Measurements from ENCODE around the gene PVALEF.

The PVALEF gene

DNA sequence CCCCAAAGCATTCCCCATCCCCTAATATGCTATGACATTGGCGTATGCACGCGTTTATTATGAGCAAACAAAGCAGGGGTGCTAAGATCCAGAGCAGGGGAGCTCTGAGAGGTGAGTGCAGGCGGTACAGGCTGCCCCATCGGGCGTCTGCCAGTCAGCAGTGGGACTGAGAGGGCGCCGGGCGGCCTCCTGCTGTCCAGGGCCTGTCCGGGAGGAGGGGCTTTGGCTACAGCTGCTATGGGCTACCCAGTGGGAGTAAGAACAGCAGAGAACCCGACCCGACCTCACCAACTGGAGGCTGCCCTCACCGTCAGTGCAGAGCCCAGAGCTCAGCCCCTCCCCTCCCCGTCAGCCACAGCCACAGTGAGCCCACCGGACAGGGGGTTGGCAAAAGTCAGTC, 19.2 kb downstream of the PVALEF start:
- FAIRE-seq: no peak

DNA sequence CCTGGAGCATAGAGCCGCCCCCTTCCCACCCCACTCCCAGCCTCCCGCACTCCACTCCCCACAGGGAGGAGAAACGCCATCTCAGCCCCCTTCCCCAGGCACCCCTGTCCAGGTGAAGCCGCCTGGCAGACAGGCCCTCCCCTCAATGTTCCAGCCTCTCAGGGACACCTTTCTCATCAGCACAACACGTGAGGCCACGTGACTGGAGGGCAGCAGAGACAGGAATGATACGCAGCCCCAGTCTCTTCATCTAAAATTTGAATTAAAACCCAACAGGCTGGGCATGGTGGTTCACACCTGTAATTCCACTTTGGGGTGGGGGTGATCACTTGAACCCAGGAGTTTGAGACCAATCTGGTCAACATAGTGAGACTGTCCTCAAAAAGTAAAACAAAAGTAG, 20.9 kb downstream of the PVALEF start:
- FAIRE-seq: no peak

DNA sequence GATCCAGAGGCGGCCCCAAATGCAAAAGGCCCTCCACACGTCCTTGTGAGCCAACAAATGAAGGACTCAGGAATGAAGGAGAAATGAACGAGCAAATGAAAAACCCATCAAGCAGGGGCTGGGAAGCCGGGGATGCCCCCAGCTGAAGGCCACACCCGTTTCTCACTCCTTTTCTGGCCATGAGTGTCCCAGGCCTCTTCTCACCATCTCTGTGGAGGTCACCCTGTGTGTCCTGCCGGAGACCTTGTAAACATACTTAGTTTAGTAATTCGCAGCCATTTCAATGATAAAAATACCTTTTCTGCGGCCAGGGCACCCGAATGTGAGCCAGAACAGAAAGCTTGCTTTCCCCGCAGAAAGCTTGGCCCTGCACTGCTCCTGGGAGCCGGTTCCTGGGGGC, 21.8 kb downstream of the PVALEF start:
- FAIRE-seq: no peak

DNA sequence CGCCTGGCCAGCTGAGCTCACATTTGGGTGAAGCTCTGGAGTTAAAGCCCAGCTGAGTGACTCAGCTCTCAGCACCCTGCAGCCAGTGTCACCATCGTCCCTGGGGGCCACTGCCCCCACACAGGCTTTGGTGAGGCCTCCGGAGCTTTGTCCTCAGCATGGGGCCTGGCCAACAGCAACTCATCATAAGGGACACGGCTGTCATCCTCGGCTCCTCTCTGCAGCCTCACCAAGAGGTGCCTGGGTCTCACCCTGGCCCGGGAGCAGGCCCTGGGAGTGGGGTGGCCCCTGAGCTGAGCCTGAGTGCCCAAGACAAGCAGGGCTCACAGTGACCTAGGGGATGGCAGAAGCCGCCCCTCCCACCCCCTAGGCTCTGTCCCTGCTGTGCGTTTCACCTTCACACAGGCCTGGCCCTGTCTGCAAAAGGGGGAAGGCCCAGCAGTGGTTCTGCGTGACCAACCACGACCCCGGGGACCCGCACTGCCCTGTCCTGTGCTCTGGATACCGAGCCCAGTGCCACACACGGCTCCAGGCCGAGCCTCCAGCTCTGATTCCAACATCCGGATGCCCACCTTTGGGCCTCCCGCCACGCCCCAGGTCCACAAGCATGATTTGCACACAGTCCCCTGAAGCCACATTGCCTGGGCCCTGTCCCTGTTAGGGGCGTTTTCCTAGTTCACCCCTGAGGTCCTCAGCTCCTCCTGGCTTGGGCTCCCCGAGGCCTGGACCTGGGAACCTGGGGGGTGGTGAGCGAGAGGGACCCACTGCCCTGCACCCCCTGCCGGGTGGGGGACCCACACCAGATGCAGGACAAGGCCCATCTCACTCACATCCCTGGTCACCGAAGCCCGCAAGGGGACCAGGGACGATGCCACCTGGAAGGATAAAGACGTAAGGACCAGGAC, 22.5 kb downstream of the PVALEF start:
- FAIRE-seq: no peak

DNA sequence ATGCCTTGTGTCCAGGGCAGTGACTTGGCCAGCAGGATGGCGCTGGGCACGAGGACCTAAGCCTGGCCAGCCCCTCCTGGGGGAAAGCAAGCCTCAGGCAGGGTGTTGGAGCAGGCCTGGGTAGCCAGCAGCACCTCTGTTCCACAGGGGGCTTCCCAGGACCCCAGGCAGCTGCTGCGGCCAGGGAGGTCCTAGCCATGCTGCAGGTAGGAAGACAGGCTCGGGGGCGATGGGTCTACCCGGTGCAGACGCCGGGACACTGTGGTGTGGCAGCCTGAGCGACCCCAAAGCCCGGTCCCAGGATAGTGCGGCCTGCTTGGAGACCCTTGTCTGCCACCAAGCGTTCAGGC, 23.2 kb downstream of the PVALEF start:
- no peak for FAIRE-seq

DNA sequence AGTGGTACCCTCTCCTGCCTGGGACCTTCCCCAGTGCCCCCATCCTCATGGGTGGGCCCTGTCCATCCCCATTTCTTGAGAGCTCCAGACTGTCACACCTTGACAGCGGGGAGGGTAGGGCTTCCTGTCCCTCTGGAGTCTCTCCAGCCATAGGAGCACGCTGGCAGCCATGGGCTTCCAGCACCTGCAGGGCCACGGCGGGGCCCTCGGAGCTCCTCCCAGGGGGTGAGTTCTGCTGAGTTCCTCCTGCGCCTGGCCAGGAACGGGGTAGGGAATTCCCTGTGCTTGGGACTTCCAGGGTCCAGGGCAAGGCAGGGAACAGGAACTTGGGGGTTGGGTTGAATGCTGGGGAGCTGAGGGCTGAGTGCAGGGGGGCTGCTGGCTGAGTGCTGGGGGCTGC, 23.7 kb downstream of the PVALEF start:
- FAIRE-seq: no peak

DNA sequence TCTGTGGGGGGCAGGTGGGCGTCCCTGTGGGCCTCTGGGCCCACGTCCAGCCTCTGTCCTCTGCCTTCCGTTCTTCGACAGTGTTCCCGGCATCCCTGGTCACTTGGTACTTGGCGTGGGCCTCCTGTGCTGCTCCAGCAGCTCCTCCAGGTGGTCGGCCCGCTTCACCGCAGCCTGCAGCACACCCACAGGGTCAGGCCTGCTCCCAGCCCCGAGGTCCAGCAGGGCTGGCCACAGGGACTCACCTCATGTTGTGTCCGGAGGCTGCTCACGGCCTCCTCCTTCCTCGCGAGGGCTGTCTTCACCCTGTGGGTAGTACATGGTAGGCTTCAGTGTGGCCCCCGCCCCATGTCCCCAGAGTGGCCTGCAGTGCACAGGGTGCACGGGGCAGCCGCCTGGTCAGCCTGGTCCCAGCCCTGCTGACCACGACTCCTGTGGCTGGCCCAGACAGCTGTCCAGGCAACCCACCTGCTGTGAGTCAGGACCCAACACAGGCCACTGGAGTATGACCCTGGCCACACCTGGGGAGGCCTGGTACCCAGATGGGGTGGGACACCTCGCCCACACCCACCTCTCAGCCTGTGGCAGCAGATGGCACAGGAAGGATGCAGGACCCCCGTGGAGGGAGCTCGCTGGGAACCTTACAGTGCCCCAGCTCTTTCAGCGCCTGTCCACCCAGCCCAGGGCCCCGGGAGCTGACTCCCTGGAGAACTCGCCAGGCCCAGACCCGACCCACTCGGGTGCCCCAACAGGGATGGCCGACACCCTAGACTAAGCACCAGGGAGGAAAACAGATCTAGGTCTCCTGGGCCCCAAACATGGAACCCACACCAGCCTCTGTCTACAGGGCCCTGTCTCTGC, 24.6 kb downstream of the PVALEF start:
- no peak for FAIRE-seq

DNA sequence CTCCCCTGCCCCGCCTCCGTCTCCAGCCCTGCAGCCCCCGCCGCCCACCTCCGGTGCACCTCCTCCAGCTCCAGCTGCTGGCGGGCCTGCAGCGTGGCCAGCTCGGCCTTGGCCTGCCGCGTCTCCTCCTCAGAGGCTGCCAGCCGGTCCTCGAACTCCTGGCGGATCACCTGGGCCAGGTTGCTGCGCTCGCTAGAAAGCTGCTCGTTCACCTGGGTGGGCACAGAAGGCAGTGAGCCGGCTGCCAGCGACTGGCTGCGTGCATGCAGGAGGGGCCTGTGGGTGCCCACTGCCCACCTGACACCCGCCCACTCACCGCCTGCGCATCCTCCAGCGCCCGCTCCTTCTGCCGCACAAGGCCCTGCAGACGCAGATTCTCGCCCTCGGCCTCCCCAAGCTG, 25.3 kb downstream of the PVALEF start:
- no peak for FAIRE-seq

DNA sequence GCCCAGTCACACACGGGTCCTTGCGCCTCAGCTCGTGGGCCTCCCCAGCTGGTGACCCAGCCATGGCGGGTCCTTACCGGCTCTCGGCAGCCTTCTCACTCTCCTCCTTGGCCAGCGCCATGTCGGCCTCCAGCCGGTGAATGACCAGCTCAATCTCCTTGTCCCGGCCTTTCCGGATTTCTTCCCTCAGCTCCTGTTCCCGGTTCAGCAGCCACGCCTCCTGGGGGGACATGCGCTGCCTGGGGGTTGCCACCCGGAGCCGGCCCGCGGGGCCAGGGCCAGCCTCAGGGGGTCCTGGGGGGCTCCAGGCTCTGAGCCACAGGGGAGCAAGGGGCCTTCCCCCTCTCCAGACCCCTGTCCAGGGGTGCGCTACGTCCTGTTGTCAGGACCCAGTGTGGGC, 25.8 kb downstream of the PVALEF start:
- FAIRE-seq: no peak

DNA sequence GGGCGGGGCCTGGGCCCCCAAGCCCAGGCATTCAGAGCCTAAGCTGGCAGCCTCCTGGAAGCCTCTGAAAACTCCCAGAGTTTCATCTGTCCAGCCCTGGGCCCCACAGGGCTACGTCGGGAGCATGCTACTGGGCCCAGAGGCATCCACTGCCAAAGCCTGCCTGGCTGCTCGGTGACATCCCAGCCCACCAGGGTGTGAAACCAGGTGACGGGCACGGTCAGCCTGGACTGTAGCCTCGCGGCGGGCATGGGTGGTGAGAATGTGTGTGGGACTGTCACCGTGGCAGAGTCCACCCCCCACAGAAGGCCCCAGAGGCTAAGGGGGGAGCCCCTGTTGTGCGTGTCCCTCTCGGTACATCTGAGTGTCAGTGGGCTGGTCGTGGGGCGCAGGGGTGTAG, 26.3 kb downstream of the PVALEF start:
- FAIRE-seq: no peak

DNA sequence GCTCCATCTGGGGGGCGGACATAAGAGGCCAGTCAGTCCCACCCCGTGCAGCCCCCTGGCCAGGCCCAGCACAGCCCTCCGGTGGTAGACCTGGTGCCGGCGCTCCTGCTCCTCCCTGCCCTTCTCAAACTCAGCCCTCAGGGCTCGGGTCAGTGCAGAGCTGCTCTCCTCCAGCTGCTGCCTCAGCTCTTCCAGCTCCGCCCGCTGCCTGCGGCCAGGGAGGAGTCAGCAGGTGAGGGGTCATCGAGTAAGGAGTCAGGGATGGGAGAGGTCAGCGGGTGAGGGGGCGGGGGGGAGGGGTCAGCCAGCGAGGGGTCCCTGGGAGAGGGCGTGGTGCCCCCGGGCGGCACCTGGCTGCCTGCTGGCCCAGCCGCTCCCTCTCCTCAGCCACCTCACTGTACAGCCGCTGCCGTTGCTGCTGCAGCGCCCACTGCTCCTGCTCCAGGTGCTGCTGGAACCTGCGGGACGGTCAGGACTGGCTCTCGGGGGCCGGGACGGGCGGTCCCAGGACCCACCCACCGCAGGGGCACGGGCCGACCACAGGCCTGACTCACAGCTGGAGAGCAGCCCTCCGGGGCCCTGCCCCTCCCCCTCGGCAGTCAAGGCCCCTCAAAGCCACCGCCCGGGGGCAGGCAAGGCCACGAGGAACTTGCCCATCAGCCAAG, 27.2 kb downstream of the PVALEF start:
- no peak for FAIRE-seq

DNA sequence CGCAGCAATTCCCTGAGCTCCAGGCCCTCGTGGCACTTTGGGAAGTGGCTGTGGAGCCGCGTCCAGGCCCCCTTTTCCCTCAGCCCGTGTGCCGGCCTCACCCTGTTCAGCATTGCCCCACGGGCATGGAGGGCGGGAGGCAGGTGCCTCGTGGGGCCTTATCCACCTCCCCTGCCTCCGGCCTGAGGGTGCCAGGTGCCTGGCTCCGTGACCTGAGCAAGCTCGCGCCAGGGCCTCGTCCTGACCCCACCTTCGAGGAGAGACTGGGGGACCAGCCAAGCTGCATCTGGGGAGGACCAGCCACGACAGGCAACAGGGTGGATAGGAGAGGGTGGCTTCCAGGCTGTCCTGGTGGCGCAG, 27.7 kb downstream of the PVALEF start:
- FAIRE-seq: no peak

DNA sequence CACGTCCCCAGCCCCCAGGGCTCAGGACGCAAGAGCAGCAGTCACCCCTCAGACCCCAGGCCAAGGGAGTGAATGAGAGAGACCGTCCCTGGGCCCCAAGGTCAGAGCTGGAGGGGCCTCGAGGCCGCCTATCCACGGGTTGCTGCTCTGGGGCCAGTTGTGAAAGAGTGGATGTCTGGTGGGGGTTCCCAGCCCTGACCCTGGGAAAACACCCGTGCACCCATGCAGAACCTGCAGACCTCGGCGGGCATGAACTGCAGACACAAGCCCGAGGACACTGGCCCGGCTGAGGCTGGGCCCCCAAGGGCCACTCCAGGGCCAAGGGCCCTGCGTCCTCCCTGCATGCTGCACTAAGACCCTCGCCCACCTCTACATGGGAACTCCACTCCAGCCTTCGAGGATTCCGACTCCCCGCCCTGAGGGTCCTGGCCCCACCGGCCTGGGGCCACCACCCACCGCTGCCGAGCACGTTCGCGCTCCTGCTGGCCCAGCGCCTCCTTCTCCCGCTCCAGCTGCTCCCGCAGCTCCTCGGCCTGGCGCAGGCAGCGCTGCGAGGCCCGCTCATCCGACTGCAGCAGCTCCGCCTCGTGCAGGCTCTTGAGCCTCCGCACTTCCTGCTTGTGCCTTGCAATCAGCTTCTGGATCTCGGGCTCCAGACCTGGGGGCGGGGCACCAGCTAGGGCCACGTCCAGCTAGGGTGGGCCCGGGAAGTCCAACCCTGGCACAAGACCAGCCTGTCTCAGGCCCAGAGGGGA, 28.3 kb downstream of the PVALEF start:
- FAIRE-seq: no peak

DNA sequence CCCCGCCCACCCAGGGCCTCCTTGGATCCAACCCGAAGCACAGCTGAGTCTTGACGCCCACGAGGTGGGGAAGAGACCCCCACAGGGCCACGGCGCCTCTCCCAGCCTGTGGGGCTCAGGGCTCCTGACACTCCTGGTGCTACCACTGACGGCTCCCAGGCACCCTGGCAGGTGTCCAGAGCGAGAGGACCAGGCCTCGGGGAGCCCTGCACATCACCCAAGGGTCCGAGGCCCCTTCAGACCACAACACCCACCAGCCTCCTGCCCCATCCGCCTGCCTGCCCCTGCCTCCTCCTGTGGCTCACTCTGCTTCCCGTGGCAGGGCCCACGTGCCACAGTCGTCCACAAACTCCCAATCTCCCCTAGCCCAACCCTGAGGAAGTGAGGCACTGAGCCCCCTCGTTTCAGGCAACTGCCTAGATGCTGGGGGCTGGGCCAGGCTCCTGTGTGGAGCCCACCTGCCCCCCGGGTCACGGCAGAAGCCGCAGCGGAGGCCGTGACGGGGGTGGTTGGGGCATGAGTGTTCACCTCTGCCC, 29.0 kb downstream of the PVALEF start:
- no peak for FAIRE-seq

DNA sequence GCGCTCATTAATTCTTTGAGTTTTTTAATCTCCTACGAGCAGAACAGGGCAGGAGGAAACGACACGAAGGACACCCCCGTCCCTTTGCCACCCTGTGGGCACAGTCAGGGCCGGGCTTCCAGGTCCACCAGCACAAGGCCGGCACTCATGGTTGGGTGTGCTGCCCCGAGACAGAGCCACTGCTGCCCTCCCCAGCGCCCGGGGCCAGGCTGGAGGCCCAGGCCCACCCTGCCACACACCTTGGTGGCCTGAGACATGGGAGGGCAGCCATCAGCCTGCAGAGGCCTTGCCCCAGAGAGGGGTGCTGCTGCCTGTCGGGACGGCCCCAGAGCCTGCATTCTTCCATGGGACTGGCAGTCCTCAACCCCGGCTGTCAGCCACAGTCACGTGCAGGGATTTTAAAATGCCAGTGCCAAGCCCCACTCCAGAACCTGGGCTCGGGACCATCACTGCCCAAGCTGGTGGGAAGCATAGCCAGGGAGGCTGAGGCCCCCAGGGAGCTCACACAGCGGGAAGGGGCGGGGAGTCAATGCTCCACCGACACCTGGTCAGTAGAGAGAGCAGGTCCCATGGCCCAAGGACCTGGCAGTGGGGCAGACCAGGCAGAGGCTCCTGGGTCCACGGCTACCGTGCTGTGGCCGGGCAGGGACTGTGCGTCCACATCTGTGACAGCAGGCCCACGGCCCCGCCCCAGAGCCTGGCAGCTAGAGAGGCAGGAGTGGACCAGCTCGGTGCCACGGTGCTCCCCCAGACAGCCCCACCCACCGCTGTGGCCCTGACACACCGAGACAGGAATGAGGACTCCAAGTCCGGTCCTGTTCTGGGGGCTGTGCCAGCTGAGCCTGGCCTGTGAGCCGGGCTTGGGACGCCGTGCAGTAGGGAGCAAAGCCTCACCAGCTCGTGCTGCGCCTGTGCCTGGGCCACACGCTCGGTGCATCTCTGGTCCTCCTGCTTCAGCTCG, 29.9 kb downstream of the PVALEF start:
- FAIRE-seq: no peak

DNA sequence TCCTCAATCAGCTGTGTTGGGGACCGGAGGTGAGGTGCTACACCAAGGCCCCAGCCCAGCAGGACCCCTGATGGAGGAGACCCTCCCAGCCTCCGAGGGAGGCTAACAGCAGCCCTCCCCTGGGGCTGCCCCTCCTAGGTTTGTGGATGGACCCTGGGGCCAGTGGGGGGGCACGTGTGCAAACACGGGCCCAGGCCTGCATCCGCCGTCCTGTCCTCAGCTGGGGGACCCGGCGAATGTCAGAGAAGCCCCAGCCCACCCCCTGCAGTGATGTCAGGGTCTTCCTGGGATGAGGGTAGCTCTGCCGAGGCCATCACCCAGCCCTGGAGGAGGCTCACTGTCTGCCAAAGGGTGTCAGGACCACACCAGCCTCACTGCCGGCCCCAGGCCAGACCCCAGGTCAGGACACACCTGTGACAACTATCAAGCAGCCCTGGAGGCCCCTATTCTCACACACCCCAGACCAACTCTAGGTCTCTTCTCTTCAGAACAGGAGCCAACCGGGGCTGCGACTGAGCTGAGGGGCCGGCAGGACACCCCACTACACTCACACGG, 30.7 kb downstream of the PVALEF start:
- no peak for FAIRE-seq

DNA sequence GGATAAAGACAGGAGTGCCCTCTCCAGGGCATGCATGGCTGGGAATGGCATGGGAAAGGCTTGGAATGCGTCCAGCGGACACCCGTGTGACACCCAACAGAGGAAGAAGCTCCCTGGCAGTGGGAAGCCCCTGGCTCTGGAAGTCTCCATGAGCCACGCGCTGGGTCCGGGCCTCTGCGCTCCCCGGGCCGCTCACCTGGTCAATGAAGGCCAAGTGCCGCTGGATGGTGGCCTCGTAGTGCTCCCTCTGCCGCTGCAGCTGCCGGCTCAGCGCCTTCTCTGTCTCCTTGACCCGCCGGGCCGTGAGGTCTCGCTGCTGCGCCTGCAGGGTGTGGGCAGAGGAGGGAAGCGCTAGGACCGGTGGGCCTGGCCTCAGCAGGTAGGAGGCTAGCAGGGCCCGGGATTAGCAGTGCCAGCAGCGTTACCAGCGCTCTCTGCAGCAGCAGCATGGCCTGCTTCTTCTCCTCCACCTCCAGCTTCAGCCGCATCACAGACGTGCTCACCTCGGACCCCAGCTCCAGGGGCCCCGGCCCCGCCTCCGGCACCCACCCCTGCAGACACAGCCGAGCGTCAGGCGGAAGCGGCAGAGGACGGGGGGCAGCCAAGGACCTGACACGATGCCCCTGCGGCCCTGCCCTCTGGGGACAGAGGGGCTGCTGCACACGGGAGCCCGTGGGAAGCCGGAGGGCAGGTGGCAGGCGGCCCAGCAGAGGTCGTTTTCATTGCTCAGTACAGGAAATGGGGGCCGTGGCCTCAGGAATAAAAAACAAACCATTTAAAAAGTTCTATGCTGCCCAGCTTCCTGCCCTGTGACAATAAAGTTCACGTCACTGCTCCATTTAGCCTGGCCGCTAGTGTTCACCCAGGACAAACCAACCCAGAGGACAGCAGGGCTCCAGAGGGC, 31.4 kb downstream of the PVALEF start:
- FAIRE-seq: no peak

DNA sequence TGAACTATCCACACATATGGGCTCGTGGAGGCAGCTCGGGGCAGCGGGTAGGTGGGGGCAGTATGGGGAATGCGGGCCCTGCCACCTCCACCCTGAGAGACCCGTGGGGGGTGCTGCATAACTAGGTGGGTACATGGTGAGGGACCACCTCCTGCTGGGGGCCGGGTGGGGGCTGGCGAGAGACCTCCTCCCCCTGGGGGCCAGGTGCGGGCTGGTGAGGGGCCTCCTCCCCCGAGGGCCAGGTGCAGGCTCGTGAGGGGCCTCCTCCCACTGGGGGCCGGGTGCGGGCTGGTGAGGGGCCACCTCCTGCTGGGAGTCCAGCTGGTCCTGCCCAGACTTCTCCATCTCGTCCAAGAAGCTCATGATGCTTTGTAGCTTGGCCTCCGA, 32.1 kb downstream of the PVALEF start:
- no peak for FAIRE-seq

DNA sequence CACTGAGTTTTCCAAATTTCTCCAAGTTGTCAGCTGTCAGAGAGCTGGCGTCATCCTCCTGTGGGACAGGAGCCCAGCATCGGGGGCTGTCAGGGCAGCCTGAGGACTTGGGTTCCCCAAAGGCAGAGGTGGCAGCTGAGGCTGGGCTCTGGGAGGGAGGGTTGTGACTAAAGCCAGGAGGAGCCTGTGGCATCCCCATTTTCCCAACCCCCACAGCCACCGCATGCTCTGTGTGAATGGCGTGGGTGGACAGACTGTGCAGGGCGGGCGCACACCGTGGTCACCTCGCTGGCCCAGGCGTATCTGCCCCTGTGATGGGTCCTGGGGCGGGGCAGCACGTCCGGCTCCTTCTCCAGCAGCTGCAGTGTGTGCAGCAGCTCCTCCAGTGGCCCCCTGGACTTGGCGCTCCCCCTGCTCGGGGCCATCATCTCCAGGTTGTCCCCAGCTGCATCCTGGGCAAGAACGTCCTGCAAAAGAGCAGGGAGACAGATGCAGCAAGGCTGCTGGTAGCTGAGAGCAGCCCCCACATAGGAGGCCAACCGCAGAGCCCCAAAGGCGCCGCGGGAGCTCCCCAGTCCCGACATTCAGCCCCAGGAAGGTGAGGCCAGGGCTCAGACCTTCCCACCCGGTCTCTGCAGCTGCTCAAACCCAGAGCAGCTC, 32.7 kb downstream of the PVALEF start:
- no peak for FAIRE-seq
